Peyer's patch (tissue), 4 donors: ENCODE results near the gene CYP2U1. TPM values are rescaled to one million over a fixed set of nuclear protein-coding genes. Genes with fewer than 3 reads are reported as not detected.
A peak's percentile ranks its signal among the peaks of the same experiment; 100 is the strongest.

Experiments
- DNase-seq, 3 donors: peaks; one replicate each; pipeline ENCODE4 v3.0.0-alpha.2; 2017 to 2019
- H3K27ac ChIP-seq, 4 donors: fragments of 200-600 bp; sonication (generic); one replicate each; pipeline ENCODE4 v1.5.1; 2016 to 2019
- H3K27me3 ChIP-seq, 2 donors: fragments of 200-600 bp; sonication (generic); one replicate each; pipeline ENCODE4 v1.5.1; 2019
- H3K36me3 ChIP-seq, 3 donors: fragments of 200-600 bp; sonication (generic); one replicate each; pipeline ENCODE4 v1.5.1; 2016 to 2019
- H3K4me1 ChIP-seq, 4 donors: fragments of 200-600 bp; sonication (generic); one replicate each; pipeline ENCODE4 v1.5.1; 2016 to 2019
- H3K4me3 ChIP-seq, 4 donors: fragments of 200-600 bp; sonication (generic); 1 replicate in 3 of 4; 2 replicates in 1 of 4; pipeline ENCODE4 v1.5.1; 2016 to 2019; ENCODE audit warnings: mild to moderate bottlenecking in 1 of 4
- H3K9me3 ChIP-seq, 4 donors: fragments of 200-600 bp; sonication (generic); one replicate each; pipeline ENCODE4 v1.5.1; 2016 to 2019; ENCODE audit warnings: mild to moderate bottlenecking in 1 of 4
- POLR2A ChIP-seq, 2 donors: fragments of 450-650 bp; IDR thresholded peaks; one replicate each; pipeline ENCODE4 v1.5.1; 2017; ENCODE audit warnings: antibody characterized with exemption in 2 of 2, mild to moderate bottlenecking in 2 of 2, moderate library complexity in 2 of 2
- total RNA-seq, 4 donors: library from RNA; depleted of rRNA; stranded (reverse); fragments of >200 nt; gene quantifications; one replicate each; pipeline ENCODE4 v1.1.0, GENCODE V29; 2016
- TF ChIP-seq, protein P1 (sequence below), 6 experiments: fragments of 450-650 bp in 4 of 6; fragments of 200-600 bp in 2 of 6; sonication (generic) in 1 of 6; IDR thresholded peaks; one replicate each; pipeline ENCODE4 v1.5.1; 2017 to 2019; ENCODE audit warnings: antibody characterized with exemption in 6 of 6, mild to moderate bottlenecking in 3 of 6, moderate library complexity in 1 of 6

Gene CYP2U1
- total RNA-seq, 4 donors from 2014 or later = 4.9 to 14.9 (median 7.7) TPM

- Histone ChIP-seq H3K27ac (peak overlapping the region in 2 of 4 donors; percentile 2 to 80), H3K36me3 (no peaks in the 10 kb centered on the region), H3K4me1 (peaks cover 0 to 19% (median 8%) of the 10 kb centered on the region in 4 donors), H3K27me3 (no peaks in the 10 kb centered on the region), H3K4me3 (no peak overlapping the region), H3K9me3 (no peaks in the 10 kb centered on the region)
- TF ChIP-seq POLR2A (IDR thresholded peaks at IDR 0.05) = no peak
- TF ChIP-seq, protein P1, sequence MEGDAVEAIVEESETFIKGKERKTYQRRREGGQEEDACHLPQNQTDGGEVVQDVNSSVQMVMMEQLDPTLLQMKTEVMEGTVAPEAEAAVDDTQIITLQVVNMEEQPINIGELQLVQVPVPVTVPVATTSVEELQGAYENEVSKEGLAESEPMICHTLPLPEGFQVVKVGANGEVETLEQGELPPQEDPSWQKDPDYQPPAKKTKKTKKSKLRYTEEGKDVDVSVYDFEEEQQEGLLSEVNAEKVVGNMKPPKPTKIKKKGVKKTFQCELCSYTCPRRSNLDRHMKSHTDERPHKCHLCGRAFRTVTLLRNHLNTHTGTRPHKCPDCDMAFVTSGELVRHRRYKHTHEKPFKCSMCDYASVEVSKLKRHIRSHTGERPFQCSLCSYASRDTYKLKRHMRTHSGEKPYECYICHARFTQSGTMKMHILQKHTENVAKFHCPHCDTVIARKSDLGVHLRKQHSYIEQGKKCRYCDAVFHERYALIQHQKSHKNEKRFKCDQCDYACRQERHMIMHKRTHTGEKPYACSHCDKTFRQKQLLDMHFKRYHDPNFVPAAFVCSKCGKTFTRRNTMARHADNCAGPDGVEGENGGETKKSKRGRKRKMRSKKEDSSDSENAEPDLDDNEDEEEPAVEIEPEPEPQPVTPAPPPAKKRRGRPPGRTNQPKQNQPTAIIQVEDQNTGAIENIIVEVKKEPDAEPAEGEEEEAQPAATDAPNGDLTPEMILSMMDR (IDR thresholded peaks at IDR 0.05) = no peak
- no peak for DNase-seq
These were observed 66.4 kb downstream of the CYP2U1 start for GRCh38 chr4:107997794-107998193.

GRCh38 chr4:107999932-108000539 is 68.7 kb downstream of the CYP2U1 start:
- no peak for TF ChIP-seq POLR2A (IDR thresholded peaks at IDR 0.05)
- TF ChIP-seq, protein P1 (IDR thresholded peaks at IDR 0.05) = no peak
- no peaks in the 10 kb centered on the region for H3K27me3 ChIP-seq
- no peaks in the 10 kb centered on the region for H3K36me3 ChIP-seq
- DNase-seq = no peak
- no peak overlapping the region for H3K4me3 ChIP-seq
- H3K9me3 ChIP-seq = no peaks in the 10 kb centered on the region
- peak overlapping the region in 1 of 4 donors; percentile 80 for H3K27ac ChIP-seq
- H3K4me1 ChIP-seq = peaks cover 0 to 5% (median 0%) of the 10 kb centered on the region in 4 donors

- H3K36me3 ChIP-seq = no peaks in the 10 kb centered on the region
- no peaks in the 10 kb centered on the region for H3K27me3 ChIP-seq
- no peak for DNase-seq
- H3K4me1 ChIP-seq = peaks cover 0 to 5% (median 0%) of the 10 kb centered on the region in 4 donors
- H3K27ac ChIP-seq = no peak overlapping the region
- TF ChIP-seq POLR2A (IDR thresholded peaks at IDR 0.05) = no peak
- TF ChIP-seq, protein P1 (IDR thresholded peaks at IDR 0.05) = no peak
- no peak overlapping the region for H3K4me3 ChIP-seq
- H3K9me3 ChIP-seq = no peaks in the 10 kb centered on the region
These were observed 70.3 kb downstream of the CYP2U1 start for GRCh38 chr4:108001540-108002135.

Other genes with a start within 250 kb of the CYP2U1 start
- 10 to 100 TPM in 3 of 4 donors, 1 to 10 TPM in 1; 9.0 to 23.3 (median 18.1) TPM for gene PAPSS1, start 211.3 kb upstream of the CYP2U1 start, total RNA-seq
- gene SGMS2, start 106.6 kb upstream of the CYP2U1 start, total RNA-seq = 100 to 1,000 TPM in 3 of 4 donors, 10 to 100 TPM in 1; 40.4 to 350 (median 254) TPM
- 100 to 1,000 TPM; 110 to 173 (median 131) TPM for gene HADH, start 58.3 kb downstream of the CYP2U1 start, total RNA-seq
- 10 to 100 TPM in 1 of 4 donors, 1 to 10 TPM in 2, under 1 TPM in 1; 0.53 to 34.7 (median 4.4) TPM for gene LEF1, start 237.4 kb downstream of the CYP2U1 start, total RNA-seq